ENCODE data around the gene NOP56.

Gene NOP56

DNA sequence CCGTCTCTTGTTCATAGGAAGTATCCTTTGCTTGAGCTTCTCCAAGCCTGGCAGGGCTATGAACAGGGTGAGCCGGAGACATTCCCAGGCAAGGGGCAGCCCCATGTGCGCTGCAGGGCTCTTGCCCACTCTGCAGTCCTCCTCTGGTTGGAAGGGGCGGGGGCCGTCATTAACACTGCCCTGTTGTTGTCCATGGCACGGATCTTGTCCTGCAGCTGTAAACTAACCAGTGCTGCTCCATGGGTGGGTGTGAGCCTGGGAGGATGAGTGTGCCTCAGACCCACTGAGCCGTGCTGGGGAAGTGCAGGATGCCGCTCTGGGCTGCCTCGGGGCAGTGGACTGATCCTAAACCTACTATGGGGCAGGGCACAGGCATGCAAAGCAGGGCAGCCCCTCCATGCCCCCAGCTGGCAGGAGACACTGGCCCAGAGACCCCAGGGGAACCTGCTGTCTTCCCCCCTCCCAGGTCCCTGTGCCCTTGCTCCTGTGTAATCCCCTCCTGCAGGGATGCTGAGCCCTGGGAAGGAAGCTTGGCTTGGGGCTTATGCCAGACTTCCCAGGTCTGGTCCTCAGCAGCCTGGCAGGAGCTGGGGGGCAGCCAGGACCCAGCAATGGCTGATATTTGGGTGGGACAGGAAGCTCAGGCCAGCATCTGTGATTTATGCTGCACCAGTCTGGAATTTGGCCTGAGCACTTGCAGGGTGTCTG lies 48.6 kb downstream of the NOP56 start:
- TF ChIP-seq, protein P1, sequence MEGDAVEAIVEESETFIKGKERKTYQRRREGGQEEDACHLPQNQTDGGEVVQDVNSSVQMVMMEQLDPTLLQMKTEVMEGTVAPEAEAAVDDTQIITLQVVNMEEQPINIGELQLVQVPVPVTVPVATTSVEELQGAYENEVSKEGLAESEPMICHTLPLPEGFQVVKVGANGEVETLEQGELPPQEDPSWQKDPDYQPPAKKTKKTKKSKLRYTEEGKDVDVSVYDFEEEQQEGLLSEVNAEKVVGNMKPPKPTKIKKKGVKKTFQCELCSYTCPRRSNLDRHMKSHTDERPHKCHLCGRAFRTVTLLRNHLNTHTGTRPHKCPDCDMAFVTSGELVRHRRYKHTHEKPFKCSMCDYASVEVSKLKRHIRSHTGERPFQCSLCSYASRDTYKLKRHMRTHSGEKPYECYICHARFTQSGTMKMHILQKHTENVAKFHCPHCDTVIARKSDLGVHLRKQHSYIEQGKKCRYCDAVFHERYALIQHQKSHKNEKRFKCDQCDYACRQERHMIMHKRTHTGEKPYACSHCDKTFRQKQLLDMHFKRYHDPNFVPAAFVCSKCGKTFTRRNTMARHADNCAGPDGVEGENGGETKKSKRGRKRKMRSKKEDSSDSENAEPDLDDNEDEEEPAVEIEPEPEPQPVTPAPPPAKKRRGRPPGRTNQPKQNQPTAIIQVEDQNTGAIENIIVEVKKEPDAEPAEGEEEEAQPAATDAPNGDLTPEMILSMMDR (conservative IDR thresholded peaks at IDR 0.05; ENCODE audit: low read depth, low read length): no peak
- H3K4me3 ChIP-seq (ENCODE audit: low read depth, low read length): no peak overlapping the region

DNA sequence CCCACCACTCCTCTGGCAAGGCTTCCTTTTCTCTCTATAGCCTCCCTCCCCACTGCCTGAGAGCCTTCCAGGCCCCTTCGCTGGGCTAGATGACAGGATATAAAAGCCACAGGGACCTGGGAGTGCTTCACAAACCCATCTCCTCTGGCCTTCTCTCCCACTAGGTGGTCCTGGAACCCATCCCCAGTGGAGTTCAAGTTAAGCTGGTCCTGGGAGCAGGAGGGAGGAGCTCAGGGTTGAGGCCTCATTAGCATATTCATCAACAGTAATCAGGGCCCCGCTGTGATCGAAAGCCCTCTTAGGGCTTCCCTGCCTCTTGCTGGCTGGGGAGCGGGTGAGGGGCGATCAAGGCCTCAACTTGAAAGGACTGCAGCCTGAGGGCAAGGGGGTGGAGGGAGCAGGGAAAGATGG lies 49.2 kb downstream of the NOP56 start:
- DNase-seq (ENCODE audit: low read depth): no peak
- H3K4me3 ChIP-seq (ENCODE audit: low read depth, low read length): no peak overlapping the region
- TF ChIP-seq, protein P1 (conservative IDR thresholded peaks at IDR 0.05; ENCODE audit: low read depth, low read length): no peak

More for the DNA sequence above, 48.6 kb downstream of the NOP56 start:
- DNase-seq (ENCODE audit: low read depth): no peak

DNA sequence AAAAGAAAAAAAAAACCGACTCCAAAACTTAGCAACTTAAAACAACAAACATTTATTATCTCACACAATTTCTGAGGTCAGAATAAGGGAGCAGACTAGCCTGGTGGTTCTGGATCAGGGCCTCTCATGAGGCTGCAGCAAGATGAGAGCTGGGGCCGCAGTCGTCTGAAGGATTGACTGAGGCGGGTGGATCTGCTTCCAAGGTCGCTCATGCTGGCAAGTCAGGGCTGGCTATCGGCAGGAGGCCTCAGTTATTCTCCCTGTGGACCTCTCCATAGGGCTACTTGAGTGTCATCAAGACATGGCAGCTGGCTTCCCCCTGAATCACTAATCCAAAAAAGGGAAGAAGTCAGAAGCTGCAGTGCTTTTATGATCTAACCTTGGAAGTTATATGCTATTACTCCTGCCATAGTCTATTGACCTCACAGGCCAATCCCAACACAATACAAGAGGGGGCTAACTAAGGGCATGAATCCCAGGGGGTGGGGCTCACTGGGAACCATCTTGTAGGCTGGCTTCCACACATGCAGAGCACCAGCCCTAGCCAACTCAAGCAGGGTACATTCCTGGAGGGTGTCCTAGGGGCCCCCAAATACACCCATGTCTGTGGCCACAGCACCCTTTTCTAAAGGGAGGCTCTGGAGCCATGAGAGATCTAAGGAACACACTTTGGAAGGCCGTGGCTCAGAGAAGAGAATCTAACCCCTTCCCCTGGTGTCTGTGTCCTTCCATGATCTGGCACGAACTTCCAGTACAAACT lies 51.5 kb downstream of the NOP56 start:
- TF ChIP-seq, protein P1 (conservative IDR thresholded peaks at IDR 0.05; ENCODE audit: low read depth, low read length): no peak
- H3K4me3 ChIP-seq (ENCODE audit: low read depth, low read length): no peak overlapping the region
- DNase-seq (ENCODE audit: low read depth): no peak

DNA sequence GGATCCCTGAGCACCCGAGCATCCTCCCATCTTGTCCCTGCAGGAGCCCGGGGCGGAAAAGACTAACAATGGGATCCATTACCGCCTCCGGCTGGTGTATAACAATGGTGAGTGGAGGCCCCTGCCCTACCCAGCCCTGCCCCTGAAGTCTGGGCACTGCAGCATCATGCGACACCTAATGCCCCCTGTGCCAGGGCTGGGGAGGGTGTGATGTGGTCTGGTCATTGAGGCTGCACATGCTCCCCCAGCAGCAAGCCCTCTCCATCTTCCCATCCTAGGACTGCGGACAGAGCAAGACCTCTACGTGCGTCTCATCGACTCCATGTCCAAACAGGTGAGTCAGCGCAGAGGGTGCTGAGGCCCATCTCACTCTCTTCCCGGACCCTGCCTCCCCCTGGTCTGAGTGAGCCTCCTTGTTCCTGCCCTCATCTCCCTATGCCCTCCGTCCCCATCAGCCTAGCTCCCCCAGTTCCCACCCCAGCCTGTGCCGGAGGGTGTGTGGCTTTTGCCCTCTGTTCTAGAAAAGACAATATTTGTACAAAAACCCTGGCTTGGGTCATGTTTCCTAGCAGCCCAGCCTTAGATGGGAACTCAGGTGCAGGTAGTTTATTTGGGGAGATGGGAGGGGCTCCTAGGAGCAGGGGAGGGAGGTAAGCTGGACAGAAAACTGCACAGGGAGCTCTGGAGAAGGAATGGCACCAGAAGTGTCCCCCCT lies 53.7 kb downstream of the NOP56 start:
- no peak overlapping the region for H3K4me3 ChIP-seq (ENCODE audit: low read depth, low read length)
- TF ChIP-seq, protein P1 (conservative IDR thresholded peaks at IDR 0.05; ENCODE audit: low read depth, low read length): no peak
- no peak for DNase-seq (ENCODE audit: low read depth)

DNA sequence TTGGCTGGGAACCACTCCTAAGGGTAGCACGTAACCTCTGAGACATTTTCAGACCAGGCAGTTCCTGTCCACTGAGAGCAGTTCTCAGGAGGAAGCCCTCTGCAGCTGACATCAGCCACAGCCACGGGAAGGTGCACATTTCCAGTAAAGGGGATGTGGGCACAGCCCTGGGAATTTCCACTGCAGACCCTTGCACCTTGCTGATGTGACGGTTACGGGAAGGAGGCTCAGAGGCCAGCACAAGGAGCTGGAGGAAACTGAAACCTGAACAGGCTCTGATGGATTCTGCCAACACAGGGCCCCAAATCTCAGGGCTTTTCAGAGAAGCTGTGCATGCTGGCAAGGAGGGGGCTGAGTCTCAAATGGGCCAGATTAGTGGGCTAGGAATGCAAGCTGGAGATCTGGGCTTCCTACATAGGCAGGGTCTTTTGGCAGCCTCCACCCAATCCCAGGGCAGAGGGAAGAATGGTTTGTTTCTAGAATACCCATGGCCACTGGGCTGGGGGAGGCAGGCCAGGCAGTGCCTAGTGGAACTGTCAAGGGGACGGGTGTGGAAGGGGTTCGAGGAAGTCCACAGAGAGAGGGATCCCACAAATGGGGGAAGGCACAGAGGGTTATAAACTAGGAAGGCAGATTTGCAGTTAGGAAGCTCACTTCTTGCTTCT lies 54.4 kb downstream of the NOP56 start:
- DNase-seq (ENCODE audit: low read depth): no peak
- TF ChIP-seq, protein P1 (conservative IDR thresholded peaks at IDR 0.05; ENCODE audit: low read depth, low read length): no peak
- H3K4me3 ChIP-seq (ENCODE audit: low read depth, low read length): no peak overlapping the region

DNA sequence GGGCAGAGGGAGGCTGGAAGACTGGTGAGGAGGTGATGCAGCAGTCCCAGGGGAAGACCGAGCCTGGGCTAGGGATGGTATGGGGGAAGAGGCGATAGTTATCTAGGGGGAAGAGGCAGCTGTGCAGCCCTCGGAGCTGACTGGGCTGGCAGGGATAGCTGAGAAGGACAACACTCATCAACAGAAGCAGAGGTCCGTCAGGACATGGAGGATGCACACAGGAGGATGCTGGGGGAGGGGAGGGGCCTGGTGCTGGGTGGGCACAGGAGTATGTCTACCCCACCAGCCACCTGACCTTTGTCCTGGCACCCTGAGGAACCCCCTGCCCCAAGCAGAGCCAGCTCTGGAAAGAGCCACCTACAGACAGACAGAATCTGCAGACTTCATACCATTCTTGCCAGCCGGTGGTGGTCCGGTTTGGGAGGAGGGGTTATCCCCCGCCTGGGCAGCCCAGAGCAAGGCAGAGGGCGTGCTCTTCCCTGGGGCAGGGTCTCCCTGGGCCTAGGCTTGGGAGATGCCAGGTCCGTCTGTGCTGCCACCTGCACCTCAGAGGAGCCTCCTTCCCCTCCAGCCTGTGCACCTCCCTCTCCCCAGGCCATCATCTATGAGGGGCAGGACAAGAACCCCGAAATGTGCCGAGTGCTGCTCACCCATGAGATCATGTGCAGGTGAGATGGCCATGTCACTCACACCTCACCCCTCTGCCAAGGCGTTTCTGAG lies 55.1 kb downstream of the NOP56 start:
- H3K4me3 ChIP-seq (ENCODE audit: low read depth, low read length): no peak overlapping the region
- TF ChIP-seq, protein P1 (conservative IDR thresholded peaks at IDR 0.05; ENCODE audit: low read depth, low read length): no peak
- no peak for DNase-seq (ENCODE audit: low read depth)

All from choroid plexus epithelial cell (primary cell).